OCI-LY1 (cell line): ENCODE data around the gene SDHC.
A peak's percentile ranks its signal among the peaks of the same experiment; 100 is the strongest.
"Not testable (repeated sequence)": the region's sequence is repeated elsewhere in the genome, so short reads cannot be mapped to it uniquely, and the experiment has no call there.

Experiments used
- H2AFZ ChIP-seq: fragments of 200-600 bp; sonication (generic), shearing (Covaris generic); 2 replicates; pipeline ENCODE4 v1.6.0; 2014; ENCODE audit warnings: antibody characterized with exemption, mild to moderate bottlenecking, low read length
- H3F3A ChIP-seq: fragments of 200-600 bp; sonication (generic), shearing (Covaris generic); 2 replicates; pipeline ENCODE4 v1.6.0; 2014; ENCODE audit warnings: mild to moderate bottlenecking, antibody characterized with exemption, low read length, moderate library complexity; ENCODE audit not compliant: insufficient read depth
- H3K27ac ChIP-seq: fragments of 200-600 bp; sonication (generic); 2 replicates; pipeline ENCODE4 v1.5.1; 2014; ENCODE audit warnings: low read length, mixed run types, mild to moderate bottlenecking, low read depth; ENCODE audit not compliant: poor library complexity, severe bottlenecking
- H3K27me3 ChIP-seq: fragments of 200-600 bp; sonication (generic); 2 replicates; pipeline ENCODE4 v1.6.0; 2014; ENCODE audit warnings: antibody characterized with exemption, mild to moderate bottlenecking, low read length, moderate library complexity; ENCODE audit not compliant: insufficient read depth
- H3K36me3 ChIP-seq: fragments of 200-600 bp; sonication (generic); 2 replicates; pipeline ENCODE4 v1.6.1; 2014; ENCODE audit warnings: mild to moderate bottlenecking, antibody characterized with exemption, low read length, moderate library complexity, mixed read lengths; ENCODE audit not compliant: insufficient read depth
- H3K4me1 ChIP-seq: fragments of 200-600 bp; sonication (generic); 2 replicates; pipeline ENCODE4 v1.5.1; 2014; ENCODE audit warnings: mild to moderate bottlenecking, low read length, moderate library complexity; ENCODE audit not compliant: insufficient read depth, severe bottlenecking
- H3K4me2 ChIP-seq: fragments of 200-600 bp; sonication (generic), shearing (Covaris generic); 2 replicates; pipeline ENCODE4 v1.6.1; 2014; ENCODE audit warnings: low read length
- H3K4me3 ChIP-seq: fragments of 200-600 bp; sonication (generic); 2 replicates; pipeline ENCODE4 v1.5.1; 2014; ENCODE audit warnings: low read length, low read depth, mild to moderate bottlenecking, mixed read lengths; ENCODE audit not compliant: poor library complexity, severe bottlenecking
- H3K79me2 ChIP-seq: fragments of 200-600 bp; shearing (Covaris generic); 2 replicates; pipeline ENCODE4 v1.6.1; 2016; ENCODE audit warnings: mixed run types, low read length, mixed read lengths; ENCODE audit not compliant: insufficient read depth
- H3K9ac ChIP-seq: fragments of 200-600 bp; sonication (generic), shearing (Covaris generic); 2 replicates; pipeline ENCODE4 v1.6.1; 2014; ENCODE audit warnings: mild to moderate bottlenecking, low read length, mixed read lengths
- H3K9me2 ChIP-seq: fragments of 200-600 bp; sonication (generic), shearing (Covaris generic); 2 replicates; pipeline ENCODE4 v1.6.1; 2014; ENCODE audit warnings: low read depth, mild to moderate bottlenecking, low read length, mixed read lengths
- H3K9me3 ChIP-seq: fragments of 200-600 bp; shearing (Covaris generic); 2 replicates; pipeline ENCODE4 v1.6.1; 2014; ENCODE audit warnings: low read length, mixed read lengths
- H4K20me1 ChIP-seq: fragments of 200-600 bp; sonication (generic), shearing (Covaris generic); 2 replicates; pipeline ENCODE4 v1.6.0; 2016; ENCODE audit warnings: mild to moderate bottlenecking, low read length; ENCODE audit not compliant: insufficient read depth
- CTCF ChIP-seq: fragments of 200-600 bp; sonication (generic), shearing (Covaris generic); IDR thresholded peaks from 2 replicates; pipeline ENCODE4 v1.5.1; 2017; ENCODE audit warnings: mild to moderate bottlenecking, antibody characterized with exemption, low read length, moderate library complexity, mixed read lengths
- EZH2 ChIP-seq: fragments of 200-600 bp; sonication (generic), shearing (Covaris generic); IDR thresholded peaks from 2 replicates; pipeline ENCODE4 v1.8.0; 2017; ENCODE audit warnings: borderline replicate concordance, mixed run types, mild to moderate bottlenecking, antibody characterized with exemption, low read length, moderate library complexity, mixed read lengths

SDHC gene

GRCh38 chr1:161393151-161393550 is 79.0 kb downstream of the SDHC start:
- H3K9ac ChIP-seq = no peak overlapping the region
- H3K9me2 ChIP-seq = no peaks in the 10 kb centered on the region
- no peaks in the 10 kb centered on the region for H3K9me3 ChIP-seq
- H3K27me3 ChIP-seq = no peaks in the 10 kb centered on the region
- H3K27ac ChIP-seq = no peak overlapping the region
- H3K4me2 ChIP-seq = no peak overlapping the region
- H3K36me3 ChIP-seq = no peaks in the 10 kb centered on the region
- no peaks in the 10 kb centered on the region for H4K20me1 ChIP-seq
- no peak overlapping the region for H2AFZ ChIP-seq
- TF ChIP-seq EZH2 (no peak), CTCF (no peak)
- no peak overlapping the region for H3K4me3 ChIP-seq
- no peaks in the 10 kb centered on the region for H3K79me2 ChIP-seq
- no peaks in the 10 kb centered on the region for H3F3A ChIP-seq
- H3K4me1 ChIP-seq = peaks cover 18% of the 10 kb centered on the region

GRCh38 chr1:161397038-161397437 is 82.9 kb downstream of the SDHC start:
- H3K36me3 ChIP-seq, H3K4me3 ChIP-seq, H3K27me3 ChIP-seq, H4K20me1 ChIP-seq, H3K27ac ChIP-seq, H2AFZ ChIP-seq, H3F3A ChIP-seq, H3K79me2 ChIP-seq, H3K9me2 ChIP-seq, H3K4me2 ChIP-seq, H3K9me3 ChIP-seq, H3K9ac ChIP-seq: not testable (repeated sequence)
- H3K4me1 ChIP-seq = peaks cover 17% of the 10 kb centered on the region

GRCh38 chr1:161398900-161399256 is 84.7 kb downstream of the SDHC start:
- peak overlapping the region; percentile 47 for H2AFZ ChIP-seq
- peak overlapping the region; percentile 84 for H3K4me3 ChIP-seq
- H3K4me1 ChIP-seq = peaks cover 17% of the 10 kb centered on the region
- peak overlapping the region; percentile 87 for H3K4me2 ChIP-seq
- no peaks in the 10 kb centered on the region for H3K79me2 ChIP-seq
- no peaks in the 10 kb centered on the region for H4K20me1 ChIP-seq
- peak overlapping the region; percentile 97 for H3K27ac ChIP-seq
- peak overlapping the region; percentile 92 for H3K9ac ChIP-seq
- H3K27me3 ChIP-seq = no peaks in the 10 kb centered on the region; the same call in 1 of the 2 replicates
- H3F3A ChIP-seq = no peaks in the 10 kb centered on the region
- peaks cover 1% of the 10 kb centered on the region; the same call in 1 of the 2 replicates for H3K36me3 ChIP-seq
- H3K9me3 ChIP-seq = peaks cover 2% of the 10 kb centered on the region; the same call in 1 of the 2 replicates
- no peaks in the 10 kb centered on the region for H3K9me2 ChIP-seq
- TF ChIP-seq EZH2 = no peak
- TF ChIP-seq CTCF = no peak

GRCh38 chr1:161399257-161399998 is 85.2 kb downstream of the SDHC start:
- Histone ChIP-seq H4K20me1 (no peaks in the 10 kb centered on the region), H3K9ac (peak overlapping the region; percentile 92), H3F3A (no peaks in the 10 kb centered on the region), H3K4me3 (peak overlapping the region; percentile 84), H3K4me2 (peak overlapping the region; percentile 87), H3K4me1 (peaks cover 17% of the 10 kb centered on the region), H3K9me3 (peaks cover 5% of the 10 kb centered on the region; the same call in 1 of the 2 replicates), H2AFZ (peak overlapping the region; percentile 47), H3K27ac (peak overlapping the region; percentile 97), H3K27me3 (no peaks in the 10 kb centered on the region; the same call in 1 of the 2 replicates), H3K36me3 (peaks cover 7% of the 10 kb centered on the region; the same call in 1 of the 2 replicates), H3K79me2 (no peaks in the 10 kb centered on the region), H3K9me2 (no peaks in the 10 kb centered on the region)
- peak; percentile 78 for TF ChIP-seq CTCF
- no peak for TF ChIP-seq EZH2
